GM12878 (cell line): ENCODE data around the gene WFIKKN1. TPM values are rescaled to one million over a fixed set of nuclear protein-coding genes. Genes with fewer than 3 reads are reported as not detected.
"Not testable (repeated sequence)": the region's sequence is repeated elsewhere in the genome, so short reads cannot be mapped to it uniquely, and the experiment has no call there.

Experiments used
- ATAC-seq: fragments of 200-7000 bp; cut with Tn5 transposase; 3 replicates; pipeline ENCODE4 v1.9.1; 2020; ENCODE audit warnings: mild to moderate bottlenecking, moderate library complexity
- BruUV-seq: library from RNA; stranded (reverse); fragments of 400-500 nt; replicated peaks from 2 replicates; lab custom pipeline; 2021; lab: Mats Ljungman, UMichigan
- CTCF ChIA-PET: fragments of 300-600 bp; sonication (Branson Sonifier 250); formaldehyde crosslinking; extraction: SDS; loops from one replicate; lab custom pipeline; 2021; ENCODE audit warnings: inconsistent platforms; lab: Yijun Ruan, JAX
- POLR2A ChIA-PET: fragments of 350-600 bp; formaldehyde crosslinking; extraction: SDS; loops from one replicate; lab custom pipeline; 2021; ENCODE audit warnings: inconsistent platforms; lab: Charles Lee
- RAD21 ChIA-PET: fragments of 300-600 bp; sonication (Branson Sonifier 250); formaldehyde crosslinking; loops from one replicate; lab custom pipeline; 2023; ENCODE audit warnings: antibody characterized with exemption; ENCODE audit not compliant: unreplicated experiment; lab: Charles Lee
- SMC1A ChIA-PET: fragments of 300-600 bp; sonication (Branson Sonifier 250); formaldehyde crosslinking; loops from one replicate; lab custom pipeline; 2023; ENCODE audit not compliant: unreplicated experiment, uncharacterized antibody; lab: Charles Lee
- DNase-seq: peaks from one replicate; pipeline ENCODE4 v3.0.0-alpha.2; 2011; ENCODE audit warnings: low read depth, low spot score
- FAIRE-seq: peaks from 3 replicates; lab custom pipeline; 2011; peaks lifted over from hg19 to GRCh38; lab: Jason Lieb, UNC
- H2AFZ ChIP-seq: 2 replicates; pipeline ENCODE4 v1.6.0; 2011; ENCODE audit warnings: low read depth, low read length, control low read depth; ENCODE audit not compliant: control insufficient read depth
- H3K27ac ChIP-seq: 2 replicates; pipeline ENCODE4 v1.5.1; 2011; ENCODE audit warnings: control low read depth; ENCODE audit not compliant: control insufficient read depth, insufficient read depth
- H3K27me3 ChIP-seq, 2 experiments: replicated peaks in 1 of 2; 2 replicates each; pipeline versions ENCODE4 v1.6.0 to v1.6.1; 2011; ENCODE audit warnings: low read length in 1 of 2; ENCODE audit not compliant: control insufficient read depth in 2 of 2, insufficient read depth in 2 of 2
- H3K36me3 ChIP-seq, 2 experiments: 2 replicates each; pipeline ENCODE4 v1.5.1; 2011; ENCODE audit warnings: low read length in 1 of 2; ENCODE audit not compliant: control insufficient read depth in 2 of 2, insufficient read depth in 2 of 2
- H3K4me1 ChIP-seq: 2 replicates; pipeline ENCODE4 v1.6.1; 2011; ENCODE audit warnings: mild to moderate bottlenecking, low read length, moderate library complexity, mixed read lengths; ENCODE audit not compliant: control insufficient read depth, insufficient read depth
- H3K4me2 ChIP-seq: 2 replicates; pipeline ENCODE4 v1.6.0; 2011; ENCODE audit warnings: control low read depth; ENCODE audit not compliant: control insufficient read depth, insufficient read depth
- H3K4me3 ChIP-seq: fragments of 200-600 bp; sonication (generic); 2 replicates; pipeline ENCODE4 v1.5.1; 2016
- H3K79me2 ChIP-seq: 2 replicates; pipeline ENCODE4 v1.6.0; 2011; ENCODE audit warnings: low read length; ENCODE audit not compliant: control insufficient read depth, insufficient read depth
- H3K9ac ChIP-seq: 2 replicates; pipeline ENCODE4 v1.8.0; 2011; ENCODE audit warnings: low read length, control low read depth, mixed read lengths; ENCODE audit not compliant: control insufficient read depth, insufficient read depth
- H3K9me3 ChIP-seq: replicated peaks from 3 replicates; pipeline ENCODE4 v1.5.1; 2011; ENCODE audit warnings: mild to moderate bottlenecking, low read length; ENCODE audit not compliant: control insufficient read depth, insufficient read depth
- H4K20me1 ChIP-seq: 2 replicates; pipeline ENCODE4 v1.6.0; 2011; ENCODE audit not compliant: control insufficient read depth, insufficient read depth
- NBN ChIP-seq: fragments of 450-650 bp; IDR thresholded peaks from 2 replicates; pipeline ENCODE4 v1.6.1; 2016
- RB1 ChIP-seq: fragments of 450-650 bp; formaldehyde crosslinking; IDR thresholded peaks from 2 replicates; pipeline ENCODE4 v1.6.1; 2017; ENCODE audit warnings: mild to moderate bottlenecking, borderline replicate concordance
- RELB ChIP-seq: fragments of 450-650 bp; IDR thresholded peaks from 2 replicates; pipeline ENCODE4 v1.6.1; 2017; ENCODE audit warnings: low read depth, mild to moderate bottlenecking, moderate library complexity
- WGBS: methylation state at CpG from one replicate; pipeline ENCODE4 v1.1.6; 2016; ENCODE audit warnings: low lambda C conversion rate; ENCODE audit not compliant: insufficient replicate concordance, insufficient coverage; ENCODE audit errors: missing lambda C conversion rate; 5-methylcytosine and 5-hydroxymethylcytosine counted together
- in situ Hi-C: fragments of 300-500 bp; cut with MboI; formaldehyde crosslinking; loops from 9 replicates; pipeline ENCODE4 v1.14.3; 2018; ENCODE audit warnings: mixed read lengths
- intact Hi-C: fragments of 100-400 bp; cut with micrococcal nuclease; formaldehyde crosslinking; loops from one replicate; pipeline ENCODE4 v1.14.2; 2022; ENCODE audit not compliant: unreplicated experiment
- polyA plus RNA-seq, 11 experiments: library from polyadenylated mRNA; depleted of rRNA in 4 of 11; unstranded in 6 of 11; stranded (reverse) in 5 of 11; fragments of >200 nt; fragmentation: Nextera tagmentation in 4 of 11; fragmentation: Illumina TruSeq in 1 of 11; extraction: Ambion mirVana in 4 of 11; extraction: Trizol in 1 of 11; gene quantifications; 1 replicate in 1 of 11; 2 replicates in 10 of 11; pipeline versions ENCODE4 v1.2.1 to v1.2.3, GENCODE V29; 2011 to 2016; ENCODE audit warnings: inconsistent platforms in 2 of 11, missing spikeins in 2 of 11, low read depth in 1 of 11
- total RNA-seq, 4 experiments: library from RNA; depleted of rRNA in 3 of 4; stranded (reverse); fragments of >200 nt in 3 of 4; fragmentation: Illumina TruSeq in 1 of 4; extraction: Trizol in 1 of 4; gene quantifications; 2 replicates each; pipeline versions ENCODE4 v1.2.1 to v1.2.3, GENCODE V29; 2013 to 2021
- TF ChIP-seq, protein P1 (sequence below): fragments of 450-650 bp; IDR thresholded peaks from 2 replicates; pipeline ENCODE4 v1.6.1; 2017; ENCODE audit warnings: mild to moderate bottlenecking, moderate library complexity
- TF ChIP-seq, protein P2 (sequence below): fragments of 150-350 bp; IDR thresholded peaks from 2 replicates; pipeline ENCODE4 v1.6.1; 2016; ENCODE audit warnings: low read depth, low read length

WFIKKN1 gene
- total and polyA plus RNA-seq, 10 of the 15 experiments (the other 5 are each of a cell fraction or from before 2014, with no cell fraction given): 0.01 to 0.41 (median 0.05) TPM; not detected in 2

DNA sequence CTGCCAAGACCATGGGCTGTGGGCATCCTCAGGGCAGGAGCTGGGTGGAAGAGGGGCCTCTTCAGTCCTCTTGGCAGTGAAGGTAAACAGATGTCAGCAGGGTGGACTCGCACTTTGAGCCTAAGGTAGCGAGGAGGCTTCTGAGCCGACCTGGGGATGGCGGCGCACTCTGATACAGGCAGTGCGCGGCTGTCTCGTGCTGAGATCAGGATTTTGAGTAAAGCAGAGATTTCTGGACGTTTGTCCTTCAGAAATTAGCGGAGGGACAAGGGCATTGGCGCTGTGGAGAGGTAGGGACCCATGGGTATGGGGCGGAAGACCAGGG is 34.1 kb upstream of the WFIKKN1 start (continued):
- TF ChIP-seq, protein P1, sequence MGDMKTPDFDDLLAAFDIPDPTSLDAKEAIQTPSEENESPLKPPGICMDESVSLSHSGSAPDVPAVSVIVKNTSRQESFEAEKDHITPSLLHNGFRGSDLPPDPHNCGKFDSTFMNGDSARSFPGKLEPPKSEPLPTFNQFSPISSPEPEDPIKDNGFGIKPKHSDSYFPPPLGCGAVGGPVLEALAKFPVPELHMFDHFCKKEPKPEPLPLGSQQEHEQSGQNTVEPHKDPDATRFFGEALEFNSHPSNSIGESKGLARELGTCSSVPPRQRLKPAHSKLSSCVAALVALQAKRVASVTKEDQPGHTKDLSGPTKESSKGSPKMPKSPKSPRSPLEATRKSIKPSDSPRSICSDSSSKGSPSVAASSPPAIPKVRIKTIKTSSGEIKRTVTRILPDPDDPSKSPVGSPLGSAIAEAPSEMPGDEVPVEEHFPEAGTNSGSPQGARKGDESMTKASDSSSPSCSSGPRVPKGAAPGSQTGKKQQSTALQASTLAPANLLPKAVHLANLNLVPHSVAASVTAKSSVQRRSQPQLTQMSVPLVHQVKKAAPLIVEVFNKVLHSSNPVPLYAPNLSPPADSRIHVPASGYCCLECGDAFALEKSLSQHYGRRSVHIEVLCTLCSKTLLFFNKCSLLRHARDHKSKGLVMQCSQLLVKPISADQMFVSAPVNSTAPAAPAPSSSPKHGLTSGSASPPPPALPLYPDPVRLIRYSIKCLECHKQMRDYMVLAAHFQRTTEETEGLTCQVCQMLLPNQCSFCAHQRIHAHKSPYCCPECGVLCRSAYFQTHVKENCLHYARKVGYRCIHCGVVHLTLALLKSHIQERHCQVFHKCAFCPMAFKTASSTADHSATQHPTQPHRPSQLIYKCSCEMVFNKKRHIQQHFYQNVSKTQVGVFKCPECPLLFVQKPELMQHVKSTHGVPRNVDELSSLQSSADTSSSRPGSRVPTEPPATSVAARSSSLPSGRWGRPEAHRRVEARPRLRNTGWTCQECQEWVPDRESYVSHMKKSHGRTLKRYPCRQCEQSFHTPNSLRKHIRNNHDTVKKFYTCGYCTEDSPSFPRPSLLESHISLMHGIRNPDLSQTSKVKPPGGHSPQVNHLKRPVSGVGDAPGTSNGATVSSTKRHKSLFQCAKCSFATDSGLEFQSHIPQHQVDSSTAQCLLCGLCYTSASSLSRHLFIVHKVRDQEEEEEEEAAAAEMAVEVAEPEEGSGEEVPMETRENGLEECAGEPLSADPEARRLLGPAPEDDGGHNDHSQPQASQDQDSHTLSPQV: no peak
- TF ChIP-seq, protein P2, sequence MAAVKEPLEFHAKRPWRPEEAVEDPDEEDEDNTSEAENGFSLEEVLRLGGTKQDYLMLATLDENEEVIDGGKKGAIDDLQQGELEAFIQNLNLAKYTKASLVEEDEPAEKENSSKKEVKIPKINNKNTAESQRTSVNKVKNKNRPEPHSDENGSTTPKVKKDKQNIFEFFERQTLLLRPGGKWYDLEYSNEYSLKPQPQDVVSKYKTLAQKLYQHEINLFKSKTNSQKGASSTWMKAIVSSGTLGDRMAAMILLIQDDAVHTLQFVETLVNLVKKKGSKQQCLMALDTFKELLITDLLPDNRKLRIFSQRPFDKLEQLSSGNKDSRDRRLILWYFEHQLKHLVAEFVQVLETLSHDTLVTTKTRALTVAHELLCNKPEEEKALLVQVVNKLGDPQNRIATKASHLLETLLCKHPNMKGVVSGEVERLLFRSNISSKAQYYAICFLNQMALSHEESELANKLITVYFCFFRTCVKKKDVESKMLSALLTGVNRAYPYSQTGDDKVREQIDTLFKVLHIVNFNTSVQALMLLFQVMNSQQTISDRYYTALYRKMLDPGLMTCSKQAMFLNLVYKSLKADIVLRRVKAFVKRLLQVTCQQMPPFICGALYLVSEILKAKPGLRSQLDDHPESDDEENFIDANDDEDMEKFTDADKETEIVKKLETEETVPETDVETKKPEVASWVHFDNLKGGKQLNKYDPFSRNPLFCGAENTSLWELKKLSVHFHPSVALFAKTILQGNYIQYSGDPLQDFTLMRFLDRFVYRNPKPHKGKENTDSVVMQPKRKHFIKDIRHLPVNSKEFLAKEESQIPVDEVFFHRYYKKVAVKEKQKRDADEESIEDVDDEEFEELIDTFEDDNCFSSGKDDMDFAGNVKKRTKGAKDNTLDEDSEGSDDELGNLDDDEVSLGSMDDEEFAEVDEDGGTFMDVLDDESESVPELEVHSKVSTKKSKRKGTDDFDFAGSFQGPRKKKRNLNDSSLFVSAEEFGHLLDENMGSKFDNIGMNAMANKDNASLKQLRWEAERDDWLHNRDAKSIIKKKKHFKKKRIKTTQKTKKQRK: no peak
- TF ChIP-seq NBN: no peak
- no peak for TF ChIP-seq RELB
- TF ChIP-seq RB1: no peak

GRCh38 chr16:597655-598054 is 33.1 kb upstream of the WFIKKN1 start:
- SMC1A ChIA-PET, H3K27me3 ChIP-seq, DNase-seq, H3K4me1 ChIP-seq, H3K9me3 ChIP-seq, POLR2A ChIA-PET, RAD21 ChIA-PET, H3K27ac ChIP-seq, FAIRE-seq, H3K9ac ChIP-seq, H3K4me2 ChIP-seq, in situ Hi-C loops, H3K4me3 ChIP-seq, ATAC-seq, H2AFZ ChIP-seq, intact Hi-C loops, CTCF ChIA-PET, H4K20me1 ChIP-seq, BruUV-seq, H3K36me3 ChIP-seq, H3K79me2 ChIP-seq: not testable (repeated sequence)
- WGBS: 90% methylated on average over 5 of the region's 7 CpGs
